ENCODE results near the gene EPHA1.

DNA sequence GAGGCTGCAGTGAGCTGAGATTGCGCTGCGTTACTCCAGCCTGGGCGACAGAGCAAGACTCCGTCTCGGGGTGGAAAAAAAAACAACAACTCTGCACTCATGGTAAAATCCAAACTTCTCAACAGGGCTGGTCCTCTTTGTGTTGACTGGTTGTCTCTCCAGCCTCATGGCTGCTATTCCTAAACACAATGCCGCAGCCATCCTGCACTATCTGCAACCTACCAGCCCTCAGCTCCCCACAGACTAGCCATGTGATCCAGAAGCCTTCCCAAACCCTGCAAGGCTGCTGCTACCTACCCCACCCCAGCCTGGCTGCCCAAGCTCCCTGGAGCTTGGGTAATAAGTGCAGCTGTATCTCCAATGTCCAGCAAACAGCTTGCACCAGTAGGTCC is 15.8 kb downstream of the EPHA1 start:
- TF ChIP-seq, protein P1, sequence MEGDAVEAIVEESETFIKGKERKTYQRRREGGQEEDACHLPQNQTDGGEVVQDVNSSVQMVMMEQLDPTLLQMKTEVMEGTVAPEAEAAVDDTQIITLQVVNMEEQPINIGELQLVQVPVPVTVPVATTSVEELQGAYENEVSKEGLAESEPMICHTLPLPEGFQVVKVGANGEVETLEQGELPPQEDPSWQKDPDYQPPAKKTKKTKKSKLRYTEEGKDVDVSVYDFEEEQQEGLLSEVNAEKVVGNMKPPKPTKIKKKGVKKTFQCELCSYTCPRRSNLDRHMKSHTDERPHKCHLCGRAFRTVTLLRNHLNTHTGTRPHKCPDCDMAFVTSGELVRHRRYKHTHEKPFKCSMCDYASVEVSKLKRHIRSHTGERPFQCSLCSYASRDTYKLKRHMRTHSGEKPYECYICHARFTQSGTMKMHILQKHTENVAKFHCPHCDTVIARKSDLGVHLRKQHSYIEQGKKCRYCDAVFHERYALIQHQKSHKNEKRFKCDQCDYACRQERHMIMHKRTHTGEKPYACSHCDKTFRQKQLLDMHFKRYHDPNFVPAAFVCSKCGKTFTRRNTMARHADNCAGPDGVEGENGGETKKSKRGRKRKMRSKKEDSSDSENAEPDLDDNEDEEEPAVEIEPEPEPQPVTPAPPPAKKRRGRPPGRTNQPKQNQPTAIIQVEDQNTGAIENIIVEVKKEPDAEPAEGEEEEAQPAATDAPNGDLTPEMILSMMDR (IDR thresholded peaks at IDR 0.05) = no peak
- TF ChIP-seq EZH2 (IDR thresholded peaks at IDR 0.05; ENCODE audit: borderline replicate concordance, insufficient read depth, low read depth, low read length, poor library complexity, severe bottlenecking) = no peak
